MG63 (cell line): ENCODE data around the gene TDRD12. TPM values are rescaled to one million over a fixed set of nuclear protein-coding genes. Genes with fewer than 3 reads are reported as not detected.
A peak's percentile ranks its signal among the peaks of the same experiment; 100 is the strongest.
"Not testable (repeated sequence)": the region's sequence is repeated elsewhere in the genome, so short reads cannot be mapped to it uniquely, and the experiment has no call there.

Source experiments
- DNase-seq: peaks from one replicate; pipeline ENCODE4 v3.0.0-alpha.2; 2020
- H3K27me3 ChIP-seq: fragments of 250-450 bp; sonication (Bioruptor Pico); 2 replicates; pipeline ENCODE4 v1.5.1; 2020; ENCODE audit warnings: mild to moderate bottlenecking, moderate library complexity
- H3K36me3 ChIP-seq: fragments of 250-450 bp; sonication (Bioruptor Pico); 2 replicates; pipeline ENCODE4 v1.5.1; 2020; ENCODE audit warnings: mild to moderate bottlenecking, moderate library complexity
- H3K4me3 ChIP-seq: fragments of 250-450 bp; sonication (Bioruptor Pico); 2 replicates; pipeline ENCODE4 v1.5.1; 2020; ENCODE audit warnings: mild to moderate bottlenecking, moderate library complexity
- H3K9me3 ChIP-seq: fragments of 250-450 bp; sonication (Bioruptor Pico); 2 replicates; pipeline ENCODE4 v1.5.1; 2020; ENCODE audit warnings: mild to moderate bottlenecking, moderate library complexity
- total RNA-seq: library from RNA; depleted of rRNA; stranded (reverse); fragments of >200 nt; shearing (Covaris generic); gene quantifications from 2 replicates; pipeline ENCODE4 v1.2.3, GENCODE V29; 2014; ENCODE audit warnings: low replicate concordance

Gene TDRD12
- total RNA-seq, 1 experiment from 2014 or later: not detected

GRCh38 chr19:32863301-32863700 is 143.7 kb downstream of the TDRD12 start:
- Histone ChIP-seq H3K4me3 (no peak overlapping the region), H3K27me3 (no peaks in the 10 kb centered on the region), H3K9me3 (no peaks in the 10 kb centered on the region), H3K36me3 (no peaks in the 10 kb centered on the region)
- DNase-seq: no peak

GRCh38 chr19:32863841-32864240 is 144.3 kb downstream of the TDRD12 start:
- Histone ChIP-seq H3K4me3 (no peak overlapping the region), H3K27me3 (no peaks in the 10 kb centered on the region), H3K9me3 (no peaks in the 10 kb centered on the region), H3K36me3 (no peaks in the 10 kb centered on the region)
- no peak for DNase-seq

- DNase-seq: no peak
- no peak overlapping the region for H3K4me3 ChIP-seq
- no peaks in the 10 kb centered on the region for H3K9me3 ChIP-seq
- H3K36me3 ChIP-seq: no peaks in the 10 kb centered on the region
- H3K27me3 ChIP-seq: no peaks in the 10 kb centered on the region
These were observed 144.9 kb downstream of the TDRD12 start for GRCh38 chr19:32864318-32865007.

- Histone ChIP-seq H3K4me3 (no peak overlapping the region), H3K36me3 (no peaks in the 10 kb centered on the region), H3K27me3 (no peaks in the 10 kb centered on the region), H3K9me3 (no peaks in the 10 kb centered on the region)
- no peak for DNase-seq
These were observed 145.8 kb downstream of the TDRD12 start for GRCh38 chr19:32865326-32865725.

GRCh38 chr19:32866061-32866460 is 146.5 kb downstream of the TDRD12 start:
- Histone ChIP-seq H3K4me3 (no peak overlapping the region), H3K27me3 (no peaks in the 10 kb centered on the region), H3K9me3 (no peaks in the 10 kb centered on the region), H3K36me3 (no peaks in the 10 kb centered on the region)
- DNase-seq: peak; percentile 13

- Histone ChIP-seq H3K36me3 (no peaks in the 10 kb centered on the region), H3K27me3 (no peaks in the 10 kb centered on the region), H3K4me3 (no peak overlapping the region), H3K9me3 (no peaks in the 10 kb centered on the region)
- DNase-seq: no peak
These were observed 147.1 kb downstream of the TDRD12 start for GRCh38 chr19:32866564-32867265.

- not testable (repeated sequence) for H3K36me3 ChIP-seq, H3K4me3 ChIP-seq, H3K9me3 ChIP-seq, DNase-seq, H3K27me3 ChIP-seq
These were observed 147.9 kb downstream of the TDRD12 start for GRCh38 chr19:32867436-32867835.

GRCh38 chr19:32868206-32868950 is 148.8 kb downstream of the TDRD12 start:
- H3K4me3 ChIP-seq: no peak overlapping the region
- no peaks in the 10 kb centered on the region for H3K9me3 ChIP-seq
- H3K27me3 ChIP-seq: no peaks in the 10 kb centered on the region
- no peaks in the 10 kb centered on the region for H3K36me3 ChIP-seq
- DNase-seq: no peak

- Histone ChIP-seq H3K9me3 (no peaks in the 10 kb centered on the region), H3K36me3 (no peaks in the 10 kb centered on the region), H3K4me3 (no peak within 1 kb of the TSS), H3K27me3 (no peaks in the 10 kb centered on the region)
- no peak for DNase-seq
These were observed 149.9 kb downstream of the TDRD12 start, which contains the start of gene SLC7A9 for GRCh38 chr19:32869369-32869965. TSS of gene SLC7A9 (minus strand) at chr19:32869767. CDS start at chr19:32868534, 1,233 bp downstream.

GRCh38 chr19:32869966-32870573 is 150.5 kb downstream of the TDRD12 start:
- H3K27me3 ChIP-seq: no peaks in the 10 kb centered on the region
- no peak for DNase-seq
- H3K36me3 ChIP-seq: no peaks in the 10 kb centered on the region
- H3K4me3 ChIP-seq: no peak overlapping the region
- no peaks in the 10 kb centered on the region for H3K9me3 ChIP-seq

GRCh38 chr19:32870981-32871451 is 151.4 kb downstream of the TDRD12 start:
- DNase-seq: no peak
- H3K4me3 ChIP-seq: no peak overlapping the region
- H3K27me3 ChIP-seq: no peaks in the 10 kb centered on the region
- H3K9me3 ChIP-seq: no peaks in the 10 kb centered on the region
- no peaks in the 10 kb centered on the region for H3K36me3 ChIP-seq

GRCh38 chr19:32872391-32872790 is 152.8 kb downstream of the TDRD12 start:
- Histone ChIP-seq H3K36me3 (no peaks in the 10 kb centered on the region), H3K27me3 (no peaks in the 10 kb centered on the region), H3K9me3 (no peaks in the 10 kb centered on the region), H3K4me3 (no peak overlapping the region)
- no peak for DNase-seq

GRCh38 chr19:32873247-32873959 is 153.8 kb downstream of the TDRD12 start:
- no peak for DNase-seq
- Histone ChIP-seq H3K9me3 (no peaks in the 10 kb centered on the region), H3K36me3 (no peaks in the 10 kb centered on the region), H3K27me3 (no peaks in the 10 kb centered on the region), H3K4me3 (no peak overlapping the region)

- no peaks in the 10 kb centered on the region for H3K36me3 ChIP-seq
- no peak for DNase-seq
- no peaks in the 10 kb centered on the region for H3K27me3 ChIP-seq
- no peak overlapping the region for H3K4me3 ChIP-seq
- H3K9me3 ChIP-seq: no peaks in the 10 kb centered on the region
These were observed 155.0 kb downstream of the TDRD12 start for GRCh38 chr19:32874605-32875004.

GRCh38 chr19:32875428-32875827 is 155.9 kb downstream of the TDRD12 start:
- H3K27me3 ChIP-seq: no peaks in the 10 kb centered on the region
- DNase-seq: no peak
- no peak overlapping the region for H3K4me3 ChIP-seq
- H3K36me3 ChIP-seq: no peaks in the 10 kb centered on the region
- no peaks in the 10 kb centered on the region for H3K9me3 ChIP-seq
